Choroid plexus epithelial cell (primary cell): Measurements from ENCODE around the gene AUH.
"Not testable (repeated sequence)": the region's sequence is repeated elsewhere in the genome, so short reads cannot be mapped to it uniquely, and the experiment has no call there.

Experiments used
- DNase-seq: peaks from one replicate; pipeline ENCODE4 v3.0.0-alpha.2; 2010; ENCODE audit warnings: low read depth
- H3K4me3 ChIP-seq: 2 replicates; pipeline ENCODE4 v1.5.1; 2011; ENCODE audit warnings: low read depth, mild to moderate bottlenecking, control low read depth, low read length, moderate library complexity
- CTCF ChIP-seq: conservative IDR thresholded peaks from 2 replicates; pipeline ENCODE4 v1.5.1; 2011; ENCODE audit warnings: low read depth, mild to moderate bottlenecking, control low read depth, inconsistent platforms, low read length, moderate library complexity

The AUH gene

GRCh38 chr9:91378695-91379127, 17.0 kb upstream of the AUH start:
- TF ChIP-seq CTCF, result no peak
- no peak overlapping the region for H3K4me3 ChIP-seq
- DNase-seq, result peak; percentile 88

- DNase-seq, result not testable (repeated sequence)
Measured at GRCh38 chr9:91378054-91378453, 16.3 kb upstream of the AUH start.

GRCh38 chr9:91376239-91376638, 14.5 kb upstream of the AUH start:
- no peak for TF ChIP-seq CTCF
- peak; percentile 74 for DNase-seq
- no peak overlapping the region for H3K4me3 ChIP-seq

More at GRCh38 chr9:91378054-91378453, 16.3 kb upstream of the AUH start:
- H3K4me3 ChIP-seq, result not testable (repeated sequence)

GRCh38 chr9:91374939-91375338, 13.2 kb upstream of the AUH start:
- H3K4me3 ChIP-seq, result no peak overlapping the region
- peak; percentile 78 for DNase-seq
- no peak for TF ChIP-seq CTCF

- H3K4me3 ChIP-seq, result no peak overlapping the region
- no peak for TF ChIP-seq CTCF
- peak; percentile 31 for DNase-seq
Measured at GRCh38 chr9:91371894-91372293, 10.2 kb upstream of the AUH start.

GRCh38 chr9:91370006-91370405, 8.3 kb upstream of the AUH start:
- H3K4me3 ChIP-seq, DNase-seq: not testable (repeated sequence)

GRCh38 chr9:91364702-91365101, 3.0 kb upstream of the AUH start:
- no peak for DNase-seq
- no peak for TF ChIP-seq CTCF
- no peak overlapping the region for H3K4me3 ChIP-seq

GRCh38 chr9:91364005-91364404, 2.3 kb upstream of the AUH start:
- no peak for DNase-seq
- H3K4me3 ChIP-seq, result no peak overlapping the region
- TF ChIP-seq CTCF, result no peak
